Measurements from ENCODE around the gene HLA-DMA.

HLA-DMA gene

GRCh38 chr6:32920715-32921114 is 32.2 kb downstream of the HLA-DMA start:
- DNase-seq = no peak

GRCh38 chr6:32912951-32913350 is 39.9 kb downstream of the HLA-DMA start:
- DNase-seq = no peak

- no peak for DNase-seq
These were observed 44.0 kb downstream of the HLA-DMA start for GRCh38 chr6:32908897-32909296.

DNA sequence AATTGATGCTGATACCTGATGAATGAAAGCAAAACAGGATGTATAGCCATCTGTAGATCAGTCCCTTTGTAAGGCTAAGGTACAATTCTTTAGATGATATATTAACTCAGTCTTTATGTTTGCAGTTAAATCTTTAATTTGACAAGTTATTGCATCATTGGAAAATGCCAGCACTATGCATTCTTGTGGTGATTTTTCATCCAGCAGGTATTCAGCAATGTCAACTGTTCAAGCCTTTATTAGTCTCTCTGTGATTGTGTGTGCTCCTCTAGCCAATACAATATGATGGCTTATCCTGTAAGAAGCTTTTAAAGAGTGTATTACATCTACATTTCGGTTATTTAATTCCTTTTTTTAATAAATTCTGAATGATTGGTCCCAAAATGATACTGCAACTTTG is 46.4 kb downstream of the HLA-DMA start:
- DNase-seq = no peak

DNA sequence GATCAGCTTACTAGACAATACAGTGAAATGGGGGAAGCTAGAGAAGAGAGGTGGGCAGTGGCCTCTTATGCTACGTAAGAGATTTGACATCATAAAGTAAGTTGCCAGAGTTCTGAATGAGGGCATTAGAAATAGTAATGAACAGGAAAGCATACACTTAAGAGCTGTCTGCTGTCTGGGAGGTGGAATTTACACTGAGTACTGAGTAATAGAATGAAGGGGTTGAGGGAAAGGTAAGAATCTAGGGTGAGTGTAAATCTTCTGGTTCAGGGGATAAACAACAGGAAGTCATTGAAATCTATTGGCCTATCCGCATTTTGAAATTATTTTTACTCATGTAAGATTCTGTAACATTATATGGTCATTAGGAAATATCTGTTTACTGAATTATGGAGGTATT is 47.8 kb downstream of the HLA-DMA start:
- no peak for DNase-seq

GRCh38 chr6:32903952-32904351 is 48.9 kb downstream of the HLA-DMA start:
- no peak for DNase-seq
